OCI-LY1 (cell line): ENCODE results near the gene PHF19.

ENCODE experiments used
- CTCF ChIP-seq: fragments of 200-600 bp; sonication (generic), shearing (Covaris generic); IDR thresholded peaks from 2 replicates; pipeline ENCODE4 v1.5.1; 2017; ENCODE audit warnings: mild to moderate bottlenecking, antibody characterized with exemption, low read length, moderate library complexity, mixed read lengths
- EZH2 ChIP-seq: fragments of 200-600 bp; sonication (generic), shearing (Covaris generic); IDR thresholded peaks from 2 replicates; pipeline ENCODE4 v1.8.0; 2017; ENCODE audit warnings: borderline replicate concordance, mixed run types, mild to moderate bottlenecking, antibody characterized with exemption, low read length, moderate library complexity, mixed read lengths

- TF ChIP-seq CTCF (no peak), EZH2 (no peak)
Observed at GRCh38 chr9:120918931-120919842, 42.2 kb upstream of the PHF19 start.
